CD8-positive, alpha-beta memory T cell (primary cell): Measurements from ENCODE around the gene ZMIZ1. TPM values are rescaled to one million over a fixed set of nuclear protein-coding genes. Genes with fewer than 3 reads are reported as not detected.

ENCODE experiments used
- CTCF ChIA-PET: fragments of 350-600 bp; sonication (Branson Sonifier 250); formaldehyde crosslinking; loops from one replicate; lab custom pipeline; 2021; ENCODE audit warnings: antibody characterized with exemption; lab: Charles Lee
- POLR2A ChIA-PET: fragments of 350-600 bp; sonication (Branson Sonifier 250); formaldehyde crosslinking; loops from one replicate; lab custom pipeline; 2021; ENCODE audit warnings: antibody characterized with exemption; lab: Charles Lee
- DNase-seq, 5 donors: peaks; one replicate each; pipeline versions ENCODE4 v3.0.0 to v3.0.0-alpha.2; 2020 to 2022; ENCODE audit warnings: mixed read lengths in 1 of 5
- H3K27ac ChIP-seq: one replicate; pipeline ENCODE4 v1.7.0; 2013; ENCODE audit warnings: low read depth, mild to moderate bottlenecking, low read length, moderate library complexity
- H3K27me3 ChIP-seq: 2 replicates; pipeline ENCODE4 v1.7.0; 2013; ENCODE audit warnings: low read length, mild to moderate bottlenecking; ENCODE audit not compliant: insufficient read depth, poor library complexity, severe bottlenecking
- H3K36me3 ChIP-seq: 2 replicates; pipeline ENCODE4 v1.7.0; 2013; ENCODE audit warnings: mild to moderate bottlenecking, low read length, moderate library complexity; ENCODE audit not compliant: insufficient read depth
- H3K4me1 ChIP-seq: 2 replicates; pipeline ENCODE4 v1.7.0; 2013; ENCODE audit warnings: mild to moderate bottlenecking, low read length, moderate library complexity; ENCODE audit not compliant: insufficient read depth
- H3K4me3 ChIP-seq: 2 replicates; pipeline ENCODE4 v1.7.0; 2013; ENCODE audit warnings: mild to moderate bottlenecking, low read length
- H3K9me3 ChIP-seq: 2 replicates; pipeline ENCODE4 v1.7.0; 2013; ENCODE audit warnings: mild to moderate bottlenecking, low read length
- H3K27ac Mint-ChIP-seq, 8 donors: one replicate each; pipeline ENCODE4 v1.8.0; 2020 to 2021; ENCODE audit warnings: mixed read lengths in 8 of 8, mild to moderate bottlenecking in 6 of 8, inconsistent platforms in 3 of 8, moderate library complexity in 3 of 8
- H3K27me3 Mint-ChIP-seq, 2 donors: one replicate each; pipeline ENCODE4 v1.8.0; 2020 to 2021; ENCODE audit warnings: mixed read lengths in 2 of 2, mild to moderate bottlenecking in 1 of 2, moderate library complexity in 1 of 2
- H3K36me3 Mint-ChIP-seq, 3 donors: one replicate each; pipeline ENCODE4 v1.8.0; 2020 to 2021; ENCODE audit warnings: mixed read lengths in 3 of 3, inconsistent platforms in 1 of 3, mild to moderate bottlenecking in 1 of 3
- H3K4me1 Mint-ChIP-seq, 3 donors: one replicate each; pipeline ENCODE4 v1.8.0; 2020 to 2021; ENCODE audit warnings: mixed read lengths in 3 of 3, inconsistent platforms in 1 of 3, mild to moderate bottlenecking in 1 of 3
- H3K4me3 Mint-ChIP-seq, 7 donors: one replicate each; pipeline ENCODE4 v1.8.0; 2020 to 2021; ENCODE audit warnings: mixed read lengths in 7 of 7, mild to moderate bottlenecking in 6 of 7, moderate library complexity in 4 of 7, inconsistent platforms in 2 of 7
- H3K9me3 Mint-ChIP-seq, 5 donors: one replicate each; pipeline ENCODE4 v1.8.0; 2020 to 2022; ENCODE audit warnings: mixed read lengths in 5 of 5, mild to moderate bottlenecking in 3 of 5, moderate library complexity in 2 of 5, inconsistent platforms in 1 of 5
- polyA plus RNA-seq: library from polyadenylated mRNA; unstranded; fragments of 300-500 nt; fragmentation: Illumina TruSeq; gene quantifications from one replicate; pipeline ENCODE4 v1.2.3, GENCODE V29; 2021
- total RNA-seq, 2 experiments: library from RNA; stranded (reverse); gene quantifications; one replicate each; pipeline ENCODE4 v1.2.3, GENCODE V29; 2021

The ZMIZ1 gene
- total and polyA plus RNA-seq, 3 experiments from 2014 or later = 8.0 to 36.3 (median 34.7) TPM

GRCh38 chr10:79084012-79084971 is 15.5 kb downstream of the ZMIZ1 start:
- Mint-ChIP-seq H3K4me1 (peaks cover 32 to 53% (median 37%) of the 10 kb centered on the region in 3 donors), H3K36me3 (peaks cover 0 to 1% (median 0%) of the 10 kb centered on the region in 3 donors), H3K4me3 (peak overlapping the region in 3 of 7 donors; percentile 5 to 27 (median 18)), H3K9me3 (no peaks in the 10 kb centered on the region), H3K27me3 (peaks cover 0 to 4% of the 10 kb centered on the region in 2 donors), H3K27ac (peak overlapping the region in 7 of 8 donors; percentile 2 to 56 (median 48))
- CTCF ChIA-PET = no interaction called here
- Histone ChIP-seq H3K9me3 (no peaks in the 10 kb centered on the region), H3K4me3 (no peak overlapping the region), H3K4me1 (peaks cover 26% of the 10 kb centered on the region), H3K27me3 (no peaks in the 10 kb centered on the region), H3K36me3 (no peaks in the 10 kb centered on the region), H3K27ac (peak overlapping the region; percentile 20)
- POLR2A ChIA-PET = no interaction called here
- no peak for DNase-seq

GRCh38 chr10:79084972-79085597 is 16.3 kb downstream of the ZMIZ1 start:
- Mint-ChIP-seq H3K36me3 (peaks cover 0 to 1% (median 0%) of the 10 kb centered on the region in 3 donors), H3K27me3 (peaks cover 0 to 6% of the 10 kb centered on the region in 2 donors), H3K4me1 (peaks cover 30 to 51% (median 37%) of the 10 kb centered on the region in 3 donors), H3K4me3 (no peak overlapping the region), H3K27ac (no peak overlapping the region), H3K9me3 (no peaks in the 10 kb centered on the region)
- peaks cover 26% of the 10 kb centered on the region for H3K4me1 ChIP-seq
- no peaks in the 10 kb centered on the region for H3K36me3 ChIP-seq
- no peak overlapping the region for H3K4me3 ChIP-seq
- DNase-seq = no peak
- H3K27me3 ChIP-seq = no peaks in the 10 kb centered on the region
- ChIA-PET POLR2A (no interaction called here), CTCF (no interaction called here)
- H3K27ac ChIP-seq = no peak overlapping the region
- H3K9me3 ChIP-seq = no peaks in the 10 kb centered on the region

GRCh38 chr10:79086822-79087221 is 18.1 kb downstream of the ZMIZ1 start:
- Histone ChIP-seq H3K4me3 (no peak overlapping the region), H3K4me1 (peaks cover 26% of the 10 kb centered on the region), H3K36me3 (no peaks in the 10 kb centered on the region), H3K27ac (no peak overlapping the region), H3K9me3 (no peaks in the 10 kb centered on the region), H3K27me3 (no peaks in the 10 kb centered on the region)
- Mint-ChIP-seq H3K4me1 (peaks cover 35 to 55% (median 36%) of the 10 kb centered on the region in 3 donors), H3K27ac (peak overlapping the region in 1 of 8 donors; percentile 24), H3K4me3 (no peak overlapping the region), H3K9me3 (no peaks in the 10 kb centered on the region), H3K36me3 (peaks cover 0 to 1% (median 0%) of the 10 kb centered on the region in 3 donors), H3K27me3 (peaks cover 0 to 5% of the 10 kb centered on the region in 2 donors)
- ChIA-PET POLR2A (no interaction called here), CTCF (no interaction called here)
- no peak for DNase-seq

GRCh38 chr10:79087721-79088120 is 19.0 kb downstream of the ZMIZ1 start:
- Histone ChIP-seq H3K4me1 (peaks cover 29% of the 10 kb centered on the region), H3K9me3 (no peaks in the 10 kb centered on the region), H3K27me3 (no peaks in the 10 kb centered on the region), H3K4me3 (no peak overlapping the region), H3K27ac (no peak overlapping the region), H3K36me3 (no peaks in the 10 kb centered on the region)
- peaks cover 0 to 3% of the 10 kb centered on the region in 2 donors for H3K27me3 Mint-ChIP-seq
- no peaks in the 10 kb centered on the region for H3K9me3 Mint-ChIP-seq
- H3K4me3 Mint-ChIP-seq = no peak overlapping the region
- peaks cover 38 to 60% (median 38%) of the 10 kb centered on the region in 3 donors for H3K4me1 Mint-ChIP-seq
- ChIA-PET POLR2A (no interaction called here), CTCF (no interaction called here)
- H3K27ac Mint-ChIP-seq = peak overlapping the region in 1 of 8 donors; percentile 36
- DNase-seq = no peak
- H3K36me3 Mint-ChIP-seq = peaks cover 0 to 1% (median 0%) of the 10 kb centered on the region in 3 donors

GRCh38 chr10:79088176-79088575 is 19.4 kb downstream of the ZMIZ1 start:
- Mint-ChIP-seq H3K27ac (no peak overlapping the region), H3K36me3 (peaks cover 0 to 1% (median 0%) of the 10 kb centered on the region in 3 donors), H3K27me3 (peaks cover 0 to 3% of the 10 kb centered on the region in 2 donors), H3K4me3 (no peak overlapping the region), H3K9me3 (no peaks in the 10 kb centered on the region), H3K4me1 (peaks cover 36 to 58% (median 37%) of the 10 kb centered on the region in 3 donors)
- peaks cover 24% of the 10 kb centered on the region for H3K4me1 ChIP-seq
- no peak overlapping the region for H3K27ac ChIP-seq
- no peaks in the 10 kb centered on the region for H3K36me3 ChIP-seq
- no peaks in the 10 kb centered on the region for H3K27me3 ChIP-seq
- H3K4me3 ChIP-seq = no peak overlapping the region
- CTCF ChIA-PET = no interaction called here
- DNase-seq = no peak
- H3K9me3 ChIP-seq = no peaks in the 10 kb centered on the region
- POLR2A ChIA-PET = no interaction called here

- no peak overlapping the region for H3K27ac ChIP-seq
- H3K27me3 ChIP-seq = no peaks in the 10 kb centered on the region
- ChIA-PET CTCF (no interaction called here), POLR2A (no interaction called here)
- no peak for DNase-seq
- H3K4me1 Mint-ChIP-seq = peaks cover 30 to 55% (median 31%) of the 10 kb centered on the region in 3 donors
- H3K4me1 ChIP-seq = peaks cover 22% of the 10 kb centered on the region
- peak overlapping the region in 1 of 8 donors; percentile 55 for H3K27ac Mint-ChIP-seq
- no peaks in the 10 kb centered on the region for H3K36me3 ChIP-seq
- peaks cover 0 to 1% (median 0%) of the 10 kb centered on the region in 3 donors for H3K36me3 Mint-ChIP-seq
- no peaks in the 10 kb centered on the region for H3K9me3 Mint-ChIP-seq
- H3K4me3 ChIP-seq = no peak overlapping the region
- no peaks in the 10 kb centered on the region for H3K9me3 ChIP-seq
- H3K27me3 Mint-ChIP-seq = peaks cover 0 to 3% of the 10 kb centered on the region in 2 donors
- H3K4me3 Mint-ChIP-seq = no peak overlapping the region
Measured at GRCh38 chr10:79088613-79089355, 20.0 kb downstream of the ZMIZ1 start.

GRCh38 chr10:79089632-79090031 is 20.9 kb downstream of the ZMIZ1 start:
- Mint-ChIP-seq H3K36me3 (peaks cover 0 to 1% (median 0%) of the 10 kb centered on the region in 3 donors), H3K27me3 (peaks cover 0 to 3% of the 10 kb centered on the region in 2 donors), H3K4me3 (no peak overlapping the region), H3K27ac (no peak overlapping the region), H3K9me3 (no peaks in the 10 kb centered on the region), H3K4me1 (peaks cover 21 to 47% (median 23%) of the 10 kb centered on the region in 3 donors)
- Histone ChIP-seq H3K27me3 (no peaks in the 10 kb centered on the region), H3K27ac (no peak overlapping the region), H3K9me3 (no peaks in the 10 kb centered on the region), H3K4me1 (peaks cover 19% of the 10 kb centered on the region), H3K36me3 (no peaks in the 10 kb centered on the region), H3K4me3 (no peak overlapping the region)
- DNase-seq = no peak
- POLR2A ChIA-PET = no interaction called here
- CTCF ChIA-PET = no interaction called here
